H1 (cell line): Measurements from ENCODE around the gene RHBDD1. TPM values are rescaled to one million over a fixed set of nuclear protein-coding genes. Genes with fewer than 3 reads are reported as not detected.

ENCODE experiments used
- PHF8 ChIP-seq: fragments of 200-600 bp; sonication (generic); conservative IDR thresholded peaks from 2 replicates; pipeline ENCODE4 v1.7.1; 2012; ENCODE audit warnings: low read depth, mild to moderate bottlenecking, inconsistent platforms, low read length, moderate library complexity
- RNF2 ChIP-seq: fragments of 200-900, 300-1000 bp; sonication (generic); IDR thresholded peaks from 2 replicates; pipeline ENCODE4 v1.7.1; 2016; ENCODE audit warnings: borderline replicate concordance, low read depth, mild to moderate bottlenecking, antibody characterized with exemption, low read length; ENCODE audit not compliant: poor library complexity, severe bottlenecking; ENCODE audit errors: missing control alignments
- ZNF274 ChIP-seq: IDR thresholded peaks from 2 replicates; pipeline ENCODE4 v1.7.0; 2012; ENCODE audit warnings: low read length, borderline replicate concordance; ENCODE audit errors: extremely low read depth
- polyA plus RNA-seq, 7 experiments: library from polyadenylated mRNA; depleted of rRNA in 3 of 7; stranded (reverse) in 5 of 7; unstranded in 2 of 7; fragments of >200 nt in 5 of 7; fragments of 200-250 nt in 2 of 7; gene quantifications; 1 replicate in 5 of 7; 2 replicates in 1 of 7; 4 replicates in 1 of 7; pipeline versions ENCODE4 v1.2.1 to v1.2.3, GENCODE V29; 2011 to 2013; ENCODE audit warnings: missing spikeins in 2 of 7, mixed read lengths in 2 of 7
- total RNA-seq: library from RNA; stranded (reverse); fragmentation: NEBNext Ultra II Directional; extraction: Animal tissue kit (Norgen Biotek cat#: 25700); gene quantifications from 2 replicates; pipeline ENCODE4 v1.2.1, GENCODE V29; 2021

RHBDD1 gene
- total and polyA plus RNA-seq, 2 of the 8 experiments (the other 6 are each of a cell fraction or from before 2014, with no cell fraction given) = 10.5 to 23.1 TPM

DNA sequence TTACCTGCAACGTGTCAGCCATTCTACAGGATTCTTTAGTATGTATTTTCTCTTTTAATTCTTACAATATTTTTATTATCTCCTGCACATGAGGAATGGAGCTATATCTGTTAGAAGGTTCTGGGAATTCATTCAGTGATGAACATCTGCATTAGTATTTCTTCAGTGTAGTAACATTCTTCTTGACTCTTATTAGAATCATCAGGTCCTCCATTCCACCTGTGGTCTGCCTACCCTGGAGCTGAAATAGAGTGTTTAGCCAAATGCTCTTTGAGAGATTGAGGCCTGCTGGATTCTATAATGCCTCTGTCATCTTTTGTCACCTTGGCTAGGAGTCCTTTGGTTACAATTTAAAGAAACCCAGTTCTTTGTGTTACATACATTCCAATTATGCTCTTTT lies 54.4 kb downstream of the RHBDD1 start (continued):
- TF ChIP-seq PHF8 = no peak
- no peak for TF ChIP-seq RNF2
- no peak for TF ChIP-seq ZNF274
- TF ChIP-seq, all 59 proteins: peak for 0
